HEK293 (cell line): ENCODE results near the gene NUDT4.

ENCODE experiments used
- CTCF ChIA-PET: fragments of 350-600 bp; formaldehyde crosslinking; extraction: SDS; loops from one replicate; lab custom pipeline; 2021; ENCODE audit warnings: antibody characterized with exemption; lab: Yijun Ruan, JAX
- POLR2A ChIA-PET: fragments of 300-600 bp; formaldehyde crosslinking; extraction: SDS; loops from one replicate; lab custom pipeline; 2020; ENCODE audit warnings: antibody characterized with exemption, inconsistent platforms; lab: Yijun Ruan, JAX
- H3K27ac ChIP-seq: fragments of 200-500 bp; sonication (Bioruptor generic); 2 replicates; pipeline ENCODE4 v1.5.1; 2014; ENCODE audit warnings: low read depth, low read length, control low read depth, inconsistent platforms; ENCODE audit errors: extremely low read depth
- H3K36me3 ChIP-seq, 2 experiments: fragments of 200-500 bp in 1 of 2; sonication (Bioruptor generic) in 1 of 2; 1 replicate in 1 of 2; 2 replicates in 1 of 2; pipeline ENCODE4 v1.5.1; 2014 to 2017; ENCODE audit warnings: inconsistent platforms in 2 of 2, low read length in 2 of 2; ENCODE audit not compliant: control insufficient read depth in 2 of 2, insufficient read depth in 1 of 2
- H3K4me1 ChIP-seq: fragments of 200-500 bp; sonication (Bioruptor generic); 2 replicates; pipeline ENCODE4 v1.5.1; 2014; ENCODE audit warnings: mild to moderate bottlenecking, low read length, inconsistent platforms; ENCODE audit not compliant: control insufficient read depth, insufficient read depth
- H3K4me3 ChIP-seq: 2 replicates; pipeline ENCODE4 v1.5.1; 2011; ENCODE audit warnings: low read depth, mild to moderate bottlenecking, control low read depth, low read length, moderate library complexity
- H3K9me3 ChIP-seq: fragments of 200-500 bp; sonication (Bioruptor generic); 2 replicates; pipeline ENCODE4 v1.5.1; 2014; ENCODE audit warnings: low read depth, low read length, inconsistent platforms; ENCODE audit not compliant: control insufficient read depth, insufficient read depth
- HOXC10 ChIP-seq: sonication (generic); formaldehyde crosslinking; IDR thresholded peaks from 2 replicates; pipeline ENCODE4 v1.8.1; 2023; ENCODE audit warnings: mild to moderate bottlenecking, missing genetic modification reagents
- TCF7L2 ChIP-seq: IDR thresholded peaks from 2 replicates; pipeline ENCODE4 v1.6.1; 2011; ENCODE audit warnings: low read depth, mild to moderate bottlenecking, inconsistent platforms, low read length, moderate library complexity, borderline replicate concordance
- ZBTB17 ChIP-seq: fragments of 450-650 bp; formaldehyde crosslinking; IDR thresholded peaks from 2 replicates; pipeline ENCODE4 v1.5.1; 2016; ENCODE audit warnings: missing biosample characterization, missing genetic modification characterization
- ZBTB21 ChIP-seq: fragments of 450-650 bp; formaldehyde crosslinking; IDR thresholded peaks from 2 replicates; pipeline ENCODE4 v1.5.1; 2017; ENCODE audit warnings: missing biosample characterization, missing genetic modification characterization
- ZBTB48 ChIP-seq: fragments of 450-650 bp; formaldehyde crosslinking; IDR thresholded peaks from 2 replicates; pipeline ENCODE4 v1.5.1; 2016; ENCODE audit warnings: missing biosample characterization, missing genetic modification characterization
- ZEB2 ChIP-seq: fragments of 450-650 bp; formaldehyde crosslinking; IDR thresholded peaks from 2 replicates; pipeline ENCODE4 v1.5.1; 2016; ENCODE audit warnings: missing biosample characterization, missing genetic modification characterization
- ZFHX2 ChIP-seq: fragments of 450-650 bp; formaldehyde crosslinking; conservative IDR thresholded peaks from 2 replicates; pipeline ENCODE4 v1.5.1; 2016; ENCODE audit warnings: missing biosample characterization, missing genetic modification characterization
- ZFP3 ChIP-seq: fragments of 450-650 bp; formaldehyde crosslinking; IDR thresholded peaks from 2 replicates; pipeline ENCODE4 v1.5.1; 2016; ENCODE audit warnings: low read depth, missing biosample characterization, missing genetic modification characterization
- ZNF138 ChIP-seq: fragments of 450-650 bp; formaldehyde crosslinking; IDR thresholded peaks from 2 replicates; pipeline ENCODE4 v1.5.1; 2016; ENCODE audit warnings: missing biosample characterization, missing genetic modification characterization, borderline replicate concordance
- ZNF214 ChIP-seq: fragments of 450-650 bp; formaldehyde crosslinking; IDR thresholded peaks from 2 replicates; pipeline ENCODE4 v1.5.1; 2017; ENCODE audit warnings: missing biosample characterization, mild to moderate bottlenecking, missing genetic modification characterization, borderline replicate concordance
- ZNF274 ChIP-seq, 2 experiments: fragments of 200-500 bp in 1 of 2; fragments of 450-650 bp in 1 of 2; sonication (Bioruptor generic) in 1 of 2; formaldehyde crosslinking in 1 of 2; IDR thresholded peaks; 2 replicates each; pipeline versions ENCODE4 v1.5.1 to v1.6.1; 2014 to 2016; ENCODE audit warnings: borderline replicate concordance in 1 of 2, inconsistent platforms in 1 of 2, low read length in 1 of 2, missing biosample characterization in 1 of 2, missing genetic modification characterization in 1 of 2
- ZNF350 ChIP-seq: fragments of 450-650 bp; formaldehyde crosslinking; IDR thresholded peaks from 2 replicates; pipeline ENCODE4 v1.5.0; 2017; ENCODE audit warnings: missing biosample characterization, mild to moderate bottlenecking, missing genetic modification characterization
- ZNF548 ChIP-seq: fragments of 450-650 bp; formaldehyde crosslinking; IDR thresholded peaks from 2 replicates; pipeline ENCODE4 v1.5.1; 2016; ENCODE audit warnings: missing biosample characterization, missing genetic modification characterization
- ZNF707 ChIP-seq: fragments of 450-650 bp; formaldehyde crosslinking; IDR thresholded peaks from 2 replicates; pipeline ENCODE4 v1.5.1; 2016; ENCODE audit warnings: missing biosample characterization, missing genetic modification characterization
- ZNF76 ChIP-seq: fragments of 450-650 bp; formaldehyde crosslinking; IDR thresholded peaks from 2 replicates; pipeline ENCODE4; 2016; ENCODE audit warnings: low read depth, missing biosample characterization, missing genetic modification characterization, borderline replicate concordance
- ZNF776 ChIP-seq: fragments of 450-650 bp; formaldehyde crosslinking; IDR thresholded peaks from 2 replicates; pipeline ENCODE4 v1.5.0; 2017; ENCODE audit warnings: missing biosample characterization, missing genetic modification characterization, borderline replicate concordance
- ZSCAN18 ChIP-seq: fragments of 450-650 bp; formaldehyde crosslinking; IDR thresholded peaks from 2 replicates; pipeline ENCODE4 v1.5.1; 2016; ENCODE audit warnings: missing biosample characterization, missing genetic modification characterization
- TF ChIP-seq, protein P1 (sequence below): fragments of 450-650 bp; formaldehyde crosslinking; IDR thresholded peaks from 2 replicates; pipeline ENCODE4 v1.5.1; 2017; ENCODE audit warnings: missing biosample characterization, missing genetic modification characterization
- TF ChIP-seq, protein P2 (sequence below): fragments of 450-650 bp; formaldehyde crosslinking; conservative IDR thresholded peaks from 2 replicates; pipeline ENCODE4 v1.5.1; 2016; ENCODE audit warnings: low read depth, missing biosample characterization, missing genetic modification characterization
- TF ChIP-seq, protein P3 (sequence below): fragments of 450-650 bp; formaldehyde crosslinking; IDR thresholded peaks from 2 replicates; pipeline ENCODE4 v1.5.0; 2017; ENCODE audit warnings: missing biosample characterization, missing genetic modification characterization, borderline replicate concordance

The NUDT4 gene

GRCh38 chr12:93379326-93379980 is 1.7 kb downstream of the NUDT4 start:
- no peaks in the 10 kb centered on the region for H3K36me3 ChIP-seq
- no peaks in the 10 kb centered on the region for H3K9me3 ChIP-seq
- ChIA-PET CTCF (interaction anchor here (0.9 to 2.2 kb wide), 4 partner anchors 17 to 723 kb away, joined by 3 to 15 read pairs (median 8); no protein-coding TSS in a partner anchor), POLR2A (interaction anchor here (0.7 kb wide), 1 partner anchor 364 kb away, joined by 3 read pairs; no protein-coding TSS in a partner anchor)
- peaks cover 10% of the 10 kb centered on the region for H3K4me1 ChIP-seq
- peak overlapping the region; percentile 75 for H3K4me3 ChIP-seq
- TF ChIP-seq ZNF76 (tag by site-specific recombination) = no peak
- no peak for TF ChIP-seq ZNF138
- no peak for TF ChIP-seq ZEB2
- TF ChIP-seq HOXC10 (CRISPR knock-in tag) = no peak
- TF ChIP-seq ZBTB48 (tag by site-specific recombination) = no peak
- no peak for TF ChIP-seq TCF7L2
- no peak for TF ChIP-seq ZNF707
- no peak for TF ChIP-seq ZBTB21 (tag by site-specific recombination)
- TF ChIP-seq, protein P1, sequence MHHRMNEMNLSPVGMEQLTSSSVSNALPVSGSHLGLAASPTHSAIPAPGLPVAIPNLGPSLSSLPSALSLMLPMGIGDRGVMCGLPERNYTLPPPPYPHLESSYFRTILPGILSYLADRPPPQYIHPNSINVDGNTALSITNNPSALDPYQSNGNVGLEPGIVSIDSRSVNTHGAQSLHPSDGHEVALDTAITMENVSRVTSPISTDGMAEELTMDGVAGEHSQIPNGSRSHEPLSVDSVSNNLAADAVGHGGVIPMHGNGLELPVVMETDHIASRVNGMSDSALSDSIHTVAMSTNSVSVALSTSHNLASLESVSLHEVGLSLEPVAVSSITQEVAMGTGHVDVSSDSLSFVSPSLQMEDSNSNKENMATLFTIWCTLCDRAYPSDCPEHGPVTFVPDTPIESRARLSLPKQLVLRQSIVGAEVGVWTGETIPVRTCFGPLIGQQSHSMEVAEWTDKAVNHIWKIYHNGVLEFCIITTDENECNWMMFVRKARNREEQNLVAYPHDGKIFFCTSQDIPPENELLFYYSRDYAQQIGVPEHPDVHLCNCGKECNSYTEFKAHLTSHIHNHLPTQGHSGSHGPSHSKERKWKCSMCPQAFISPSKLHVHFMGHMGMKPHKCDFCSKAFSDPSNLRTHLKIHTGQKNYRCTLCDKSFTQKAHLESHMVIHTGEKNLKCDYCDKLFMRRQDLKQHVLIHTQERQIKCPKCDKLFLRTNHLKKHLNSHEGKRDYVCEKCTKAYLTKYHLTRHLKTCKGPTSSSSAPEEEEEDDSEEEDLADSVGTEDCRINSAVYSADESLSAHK = peak; percentile 73
- TF ChIP-seq, protein P2, sequence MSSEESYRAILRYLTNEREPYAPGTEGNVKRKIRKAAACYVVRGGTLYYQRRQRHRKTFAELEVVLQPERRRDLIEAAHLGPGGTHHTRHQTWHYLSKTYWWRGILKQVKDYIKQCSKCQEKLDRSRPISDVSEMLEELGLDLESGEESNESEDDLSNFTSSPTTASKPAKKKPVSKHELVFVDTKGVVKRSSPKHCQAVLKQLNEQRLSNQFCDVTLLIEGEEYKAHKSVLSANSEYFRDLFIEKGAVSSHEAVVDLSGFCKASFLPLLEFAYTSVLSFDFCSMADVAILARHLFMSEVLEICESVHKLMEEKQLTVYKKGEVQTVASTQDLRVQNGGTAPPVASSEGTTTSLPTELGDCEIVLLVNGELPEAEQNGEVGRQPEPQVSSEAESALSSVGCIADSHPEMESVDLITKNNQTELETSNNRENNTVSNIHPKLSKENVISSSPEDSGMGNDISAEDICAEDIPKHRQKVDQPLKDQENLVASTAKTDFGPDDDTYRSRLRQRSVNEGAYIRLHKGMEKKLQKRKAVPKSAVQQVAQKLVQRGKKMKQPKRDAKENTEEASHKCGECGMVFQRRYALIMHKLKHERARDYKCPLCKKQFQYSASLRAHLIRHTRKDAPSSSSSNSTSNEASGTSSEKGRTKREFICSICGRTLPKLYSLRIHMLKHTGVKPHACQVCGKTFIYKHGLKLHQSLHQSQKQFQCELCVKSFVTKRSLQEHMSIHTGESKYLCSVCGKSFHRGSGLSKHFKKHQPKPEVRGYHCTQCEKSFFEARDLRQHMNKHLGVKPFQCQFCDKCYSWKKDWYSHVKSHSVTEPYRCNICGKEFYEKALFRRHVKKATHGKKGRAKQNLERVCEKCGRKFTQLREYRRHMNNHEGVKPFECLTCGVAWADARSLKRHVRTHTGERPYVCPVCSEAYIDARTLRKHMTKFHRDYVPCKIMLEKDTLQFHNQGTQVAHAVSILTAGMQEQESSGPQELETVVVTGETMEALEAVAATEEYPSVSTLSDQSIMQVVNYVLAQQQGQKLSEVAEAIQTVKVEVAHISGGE (tag by site-specific recombination) = peak; percentile 42; the same call in 1 of the 2 replicates
- no peak for TF ChIP-seq ZFHX2 (tag by site-specific recombination)
- TF ChIP-seq ZNF274 (IDR thresholded peaks at IDR 0.05; ENCODE audit: low read length) = no peak
- TF ChIP-seq ZNF274 (tag by site-specific recombination; IDR thresholded peaks at IDR 0.05; ENCODE audit: borderline replicate concordance) = no peak
- no peak for TF ChIP-seq ZSCAN18 (tag by site-specific recombination)
- TF ChIP-seq ZBTB17 = peak; percentile 66
- TF ChIP-seq ZFP3 (tag by site-specific recombination) = no peak
- TF ChIP-seq, protein P3, sequence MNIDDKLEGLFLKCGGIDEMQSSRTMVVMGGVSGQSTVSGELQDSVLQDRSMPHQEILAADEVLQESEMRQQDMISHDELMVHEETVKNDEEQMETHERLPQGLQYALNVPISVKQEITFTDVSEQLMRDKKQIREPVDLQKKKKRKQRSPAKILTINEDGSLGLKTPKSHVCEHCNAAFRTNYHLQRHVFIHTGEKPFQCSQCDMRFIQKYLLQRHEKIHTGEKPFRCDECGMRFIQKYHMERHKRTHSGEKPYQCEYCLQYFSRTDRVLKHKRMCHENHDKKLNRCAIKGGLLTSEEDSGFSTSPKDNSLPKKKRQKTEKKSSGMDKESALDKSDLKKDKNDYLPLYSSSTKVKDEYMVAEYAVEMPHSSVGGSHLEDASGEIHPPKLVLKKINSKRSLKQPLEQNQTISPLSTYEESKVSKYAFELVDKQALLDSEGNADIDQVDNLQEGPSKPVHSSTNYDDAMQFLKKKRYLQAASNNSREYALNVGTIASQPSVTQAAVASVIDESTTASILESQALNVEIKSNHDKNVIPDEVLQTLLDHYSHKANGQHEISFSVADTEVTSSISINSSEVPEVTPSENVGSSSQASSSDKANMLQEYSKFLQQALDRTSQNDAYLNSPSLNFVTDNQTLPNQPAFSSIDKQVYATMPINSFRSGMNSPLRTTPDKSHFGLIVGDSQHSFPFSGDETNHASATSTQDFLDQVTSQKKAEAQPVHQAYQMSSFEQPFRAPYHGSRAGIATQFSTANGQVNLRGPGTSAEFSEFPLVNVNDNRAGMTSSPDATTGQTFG = no peak
- TF ChIP-seq ZNF350 (tag by site-specific recombination) = no peak
- TF ChIP-seq ZNF548 (tag by site-specific recombination) = no peak
- TF ChIP-seq ZNF776 (tag by site-specific recombination) = no peak
- TF ChIP-seq ZNF214 (tag by site-specific recombination) = no peak
- H3K27ac ChIP-seq = peak overlapping the region; percentile 74; the same call in 1 of the 2 replicates
